GM23248 (cell line): ENCODE measurements around the gene CHRNA9.

Experiments used
- EZH2 ChIP-seq: fragments of 200-600 bp; sonication (generic); IDR thresholded peaks from 2 replicates; pipeline ENCODE4 v1.6.1; 2018; ENCODE audit warnings: antibody characterized with exemption, mild to moderate bottlenecking; ENCODE audit not compliant: insufficient read depth, poor library complexity, severe bottlenecking
- EZH2phosphoT487 ChIP-seq: fragments of 200-600 bp; sonication (generic); IDR thresholded peaks from 2 replicates; pipeline ENCODE4 v1.6.1; 2018; ENCODE audit warnings: antibody characterized with exemption, moderate library complexity, mild to moderate bottlenecking, low read depth; ENCODE audit not compliant: insufficient read depth

GRCh38 chr4:40306976-40307375 is 28.2 kb upstream of the CHRNA9 start:
- TF ChIP-seq EZH2phosphoT487 (no peak), EZH2 (no peak)
